ENCODE measurements around the gene RNU4-1. TPM values are rescaled to one million over a fixed set of nuclear protein-coding genes. Genes with fewer than 3 reads are reported as not detected.
A peak's percentile ranks its signal among the peaks of the same experiment; 100 is the strongest.

The RNU4-1 gene
- total RNA-seq, 5 donors from 2014 or later (not counting 1 experiment from before 2014, with no cell fraction given): 1,482 to 2,823 (median 1,909) TPM

DNA sequence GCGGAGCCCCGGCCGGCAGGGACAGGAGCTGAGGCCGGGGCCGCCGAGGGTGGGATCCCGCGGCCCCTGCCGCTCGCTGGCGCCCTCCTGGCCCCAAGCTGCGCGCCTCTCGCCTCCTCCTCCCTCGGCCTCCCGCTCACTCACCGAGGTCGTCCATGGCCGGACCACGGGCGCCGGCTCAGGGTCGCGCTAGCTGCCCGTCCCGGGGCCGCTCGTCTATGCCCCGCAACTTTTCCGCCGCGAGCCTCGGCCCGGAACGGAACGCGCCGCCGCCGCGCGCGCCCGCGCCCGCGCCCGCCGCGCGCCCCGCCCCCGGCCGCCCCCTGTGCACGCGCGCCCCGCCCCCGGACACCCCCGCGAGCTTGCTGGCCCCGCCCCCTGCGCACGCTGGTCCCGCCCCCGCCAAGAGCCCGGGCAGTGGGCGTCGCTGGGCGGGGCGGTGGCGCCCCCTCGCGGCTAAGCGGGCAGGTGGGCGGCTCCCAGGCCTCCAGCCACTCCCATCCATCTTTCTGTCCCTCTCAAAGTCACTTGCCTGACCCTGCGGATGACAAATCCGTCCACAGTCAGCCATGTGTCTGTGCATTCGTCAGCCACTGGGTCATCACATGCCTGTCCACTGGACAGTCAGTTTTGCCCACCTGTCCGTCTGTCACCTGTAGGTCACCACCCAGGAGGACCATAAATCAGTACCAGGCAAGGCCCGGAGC lies 27.4 kb downstream of the RNU4-1 start, which contains the start of gene PXN:
PXN (minus strand) TSS at position 258 of the 707 bp plus-strand sequence; CDS start at position 157, 101 bp downstream.
- peak within 1 kb of the TSS; percentile 90 to 97 (median 94) for H3K4me3 Mint-ChIP-seq
- no peaks in the 10 kb centered on the region for H3K36me3 ChIP-seq (ENCODE audit: control insufficient read depth in 2 of 2, extremely low read depth in 1 of 2, insufficient read depth in 1 of 2, low read length in 1 of 2)
- H3K27ac Mint-ChIP-seq: peak within 1 kb of the TSS; percentile 88 to 93
- no peaks in the 10 kb centered on the region for H3K27me3 ChIP-seq (replicated peaks in 1 of 2; ENCODE audit: control insufficient read depth in 2 of 2, extremely low read depth in 1 of 2, insufficient read depth in 2 of 2, low read length in 1 of 2)
- peak within 1 kb of the TSS; percentile 74 for H3K27ac ChIP-seq (ENCODE audit: low read length)
- H3K9me3 Mint-ChIP-seq: no peaks in the 10 kb centered on the region
- H3K36me3 Mint-ChIP-seq: peaks cover 8% of the 10 kb centered on the region
- H3K27me3 Mint-ChIP-seq: no peaks in the 10 kb centered on the region
- no peaks in the 10 kb centered on the region for H3K9me3 ChIP-seq
- ChIA-PET POLR2A (interaction anchor here (0.6 to 2.7 kb wide), 10 partner anchors 11 to 65 kb away, joined by 3 to 21 read pairs (median 4); partner anchors contain the start of genes RNU4-2 (in 2 of the 2) and RPLP0 (in 2 of the 2)), CTCF (interaction anchor here (0.6 to 9.4 kb wide), 24 partner anchors 9 to 64 kb away, joined by 3 to 162 read pairs (median 7); partner anchors contain the start of genes RNU4-1 (in 1 of the 2), RNU4-2 (in 1 of the 2), RPLP0 (in 1 of the 2) and SIRT4 (in 1 of the 2))
- H3K4me1 ChIP-seq (ENCODE audit: control insufficient read depth in 1 of 2, extremely low read depth in 1 of 2, insufficient read depth in 2 of 2, low read length in 2 of 2): peaks cover 30 to 48% of the 10 kb centered on the region in 2 experiments
- 3% methylated on average over 70 of the region's 81 CpGs for WGBS (ENCODE audit: insufficient coverage)
- ATAC-seq (replicated peaks in 1 of 4): peak; percentile 88 to 95 (median 89)
- peak; percentile 70 to 96 (median 88) for DNase-seq
- peaks cover 41 to 47% (median 41%) of the 10 kb centered on the region in 3 donors for H3K4me1 Mint-ChIP-seq
- peak within 1 kb of the TSS; percentile 85 to 94 for H3K4me3 ChIP-seq (ENCODE audit: control insufficient read depth in 1 of 2, extremely low read depth in 1 of 2, low read length in 1 of 2)

DNA sequence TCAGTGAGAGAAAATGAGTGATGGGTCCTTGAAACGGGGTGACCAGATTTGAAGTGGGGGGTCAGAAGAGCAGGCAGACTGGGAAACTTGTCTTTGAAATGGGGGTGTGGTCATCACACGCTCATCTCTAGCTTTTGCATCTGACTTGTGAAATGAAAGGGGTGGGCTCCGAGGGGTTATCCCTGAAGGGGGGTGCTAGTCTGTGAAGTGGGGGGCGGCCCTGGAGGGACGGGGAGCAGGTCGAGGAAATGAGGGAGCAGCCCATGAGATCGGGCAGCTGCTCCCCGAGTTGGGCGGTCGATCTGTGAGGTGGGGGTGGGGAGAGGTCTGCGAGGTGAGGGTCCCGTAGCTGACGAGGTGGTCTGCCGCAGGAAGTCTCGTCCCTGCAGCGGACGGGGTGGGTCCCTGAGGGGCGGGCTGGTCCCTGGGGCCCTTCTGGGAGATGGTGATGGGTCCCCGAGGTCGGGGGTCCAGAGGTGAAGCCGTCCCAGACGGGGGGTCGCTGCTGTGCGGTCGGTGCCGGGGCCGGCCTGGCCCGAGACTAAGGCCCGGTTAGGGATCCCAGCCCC lies 28.0 kb downstream of the RNU4-1 start:
- 2% methylated on average over 26 of the region's 29 CpGs for WGBS (ENCODE audit: insufficient coverage)
- POLR2A ChIA-PET: interaction anchor here (0.6 to 2.7 kb wide), 9 partner anchors 13 to 64 kb away, joined by 3 to 21 read pairs (median 7); partner anchors contain the start of genes RNU4-2 (in 2 of the 2) and RPLP0 (in 1 of the 2)
- Histone ChIP-seq H3K27me3 (replicated peaks in 1 of 2; ENCODE audit: control insufficient read depth in 2 of 2, extremely low read depth in 1 of 2, insufficient read depth in 2 of 2, low read length in 1 of 2) (no peaks in the 10 kb centered on the region), H3K4me1 (ENCODE audit: control insufficient read depth in 1 of 2, extremely low read depth in 1 of 2, insufficient read depth in 2 of 2, low read length in 2 of 2) (peaks cover 32 to 55% of the 10 kb centered on the region in 2 experiments), H3K9me3 (no peaks in the 10 kb centered on the region), H3K4me3 (ENCODE audit: control insufficient read depth in 1 of 2, extremely low read depth in 1 of 2, low read length in 1 of 2) (peak overlapping the region; percentile 85 to 94), H3K27ac (ENCODE audit: low read length) (peak overlapping the region; percentile 74), H3K36me3 (ENCODE audit: control insufficient read depth in 2 of 2, extremely low read depth in 1 of 2, insufficient read depth in 1 of 2, low read length in 1 of 2) (peaks cover 0 to 4% of the 10 kb centered on the region in 2 donors)
- Mint-ChIP-seq H3K27me3 (no peaks in the 10 kb centered on the region), H3K4me1 (peaks cover 47 to 53% (median 47%) of the 10 kb centered on the region in 3 donors), H3K4me3 (peak overlapping the region; percentile 90 to 97 (median 94)), H3K36me3 (peaks cover 8% of the 10 kb centered on the region), H3K27ac (peak overlapping the region; percentile 88 to 93), H3K9me3 (no peaks in the 10 kb centered on the region)
- DNase-seq (no peak), ATAC-seq (replicated peaks in 1 of 4) (peak in 2 of 4 experiments; percentile 1 to 5)
- CTCF ChIA-PET: interaction anchor here (0.6 to 9.4 kb wide), 27 partner anchors 8 to 114 kb away, joined by 3 to 162 read pairs (median 6); partner anchors contain the start of genes RNU4-1 (in 1 of the 2), RNU4-2 (in 1 of the 2), RPLP0 (in 1 of the 2) and SIRT4 (in 1 of the 2)

DNA sequence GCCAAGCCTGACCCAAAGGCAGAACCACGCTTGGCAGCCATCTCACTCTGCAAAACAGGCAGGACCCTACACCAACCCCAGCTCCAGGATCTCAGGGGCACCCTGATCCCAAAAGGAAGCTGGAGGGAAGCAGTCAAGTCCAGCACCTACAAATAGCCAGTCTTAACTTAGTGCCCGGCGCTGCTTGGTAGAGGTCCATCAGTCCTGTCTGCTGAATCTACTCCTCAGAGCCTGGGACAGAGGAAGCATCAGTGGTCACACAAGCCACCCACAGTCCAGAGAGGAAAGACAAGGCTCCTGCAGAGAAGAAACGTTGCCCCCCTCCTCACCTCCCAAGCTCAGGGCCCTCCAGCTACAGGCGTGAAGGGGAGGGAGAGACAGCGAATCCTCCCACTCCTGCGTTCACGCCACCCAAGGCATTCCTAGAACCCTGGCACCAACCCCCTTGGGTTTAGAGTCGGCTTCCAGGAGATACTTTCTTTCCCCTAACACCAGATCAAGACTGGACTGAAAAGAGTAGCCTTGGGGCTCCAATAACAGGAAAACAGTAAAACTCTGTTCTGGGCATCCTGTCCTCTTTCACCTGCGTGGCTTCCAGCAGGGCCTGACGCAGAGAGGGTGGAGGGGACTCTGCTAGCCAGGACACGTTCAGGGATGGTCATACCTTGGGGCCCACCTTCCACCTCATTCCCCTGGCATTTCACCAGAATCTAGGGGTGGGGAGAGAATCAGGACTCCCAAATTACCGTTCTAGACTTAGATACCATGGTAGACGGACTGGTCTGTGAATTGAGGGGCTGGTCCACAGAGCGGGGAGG lies 28.7 kb downstream of the RNU4-1 start:
- WGBS (ENCODE audit: insufficient coverage): 68% methylated on average over 6 of the region's 15 CpGs
- peaks cover 54 to 60% (median 54%) of the 10 kb centered on the region in 3 donors for H3K4me1 Mint-ChIP-seq
- Histone ChIP-seq H3K36me3 (ENCODE audit: control insufficient read depth in 2 of 2, extremely low read depth in 1 of 2, insufficient read depth in 1 of 2, low read length in 1 of 2) (peaks cover 0 to 5% of the 10 kb centered on the region in 2 donors), H3K9me3 (no peaks in the 10 kb centered on the region), H3K27ac (ENCODE audit: low read length) (peak overlapping the region; percentile 74), H3K27me3 (replicated peaks in 1 of 2; ENCODE audit: control insufficient read depth in 2 of 2, extremely low read depth in 1 of 2, insufficient read depth in 2 of 2, low read length in 1 of 2) (no peaks in the 10 kb centered on the region), H3K4me3 (ENCODE audit: control insufficient read depth in 1 of 2, extremely low read depth in 1 of 2, low read length in 1 of 2) (peak overlapping the region; percentile 85 to 94), H3K4me1 (ENCODE audit: control insufficient read depth in 1 of 2, extremely low read depth in 1 of 2, insufficient read depth in 2 of 2, low read length in 2 of 2) (peaks cover 35 to 61% of the 10 kb centered on the region in 2 experiments)
- peaks cover 8% of the 10 kb centered on the region for H3K36me3 Mint-ChIP-seq
- no peaks in the 10 kb centered on the region for H3K27me3 Mint-ChIP-seq
- CTCF ChIA-PET: interaction anchor here (0.5 to 9.4 kb wide), 16 partner anchors 11 to 115 kb away, joined by 3 to 162 read pairs (median 4); partner anchors contain the start of genes RNU4-2 (in 1 of the 2) and RPLP0 (in 1 of the 2)
- no peaks in the 10 kb centered on the region for H3K9me3 Mint-ChIP-seq
- POLR2A ChIA-PET: interaction anchor here (0.6 to 2.7 kb wide), 10 partner anchors 12 to 63 kb away, joined by 3 to 22 read pairs (median 8); partner anchors contain the start of genes RNU4-2 (in 1 of the 2) and RPLP0 (in 1 of the 2)
- peak overlapping the region; percentile 88 to 93 for H3K27ac Mint-ChIP-seq
- DNase-seq (no peak), ATAC-seq (replicated peaks in 1 of 4) (peak in 1 of 4 experiments; percentile 15)
- peak overlapping the region; percentile 90 to 97 (median 94) for H3K4me3 Mint-ChIP-seq

DNA sequence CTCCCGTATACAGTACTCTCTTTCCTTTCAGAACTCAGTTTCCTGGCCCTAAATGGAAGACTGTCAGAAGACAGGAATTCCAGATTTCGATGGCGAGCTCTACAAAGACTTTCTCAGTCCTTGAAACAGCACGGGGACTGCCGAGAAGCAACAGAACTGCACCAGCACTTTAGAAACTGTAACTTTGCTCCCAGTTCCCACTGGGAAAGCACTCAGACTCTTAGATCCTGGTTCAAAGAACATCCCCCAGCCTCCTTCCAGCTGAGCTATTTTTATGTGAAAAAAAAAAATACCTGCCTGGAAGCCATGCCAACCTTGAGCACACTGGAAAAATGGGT lies 29.3 kb downstream of the RNU4-1 start:
- peak overlapping the region; percentile 85 to 94 for H3K4me3 ChIP-seq (ENCODE audit: control insufficient read depth in 1 of 2, extremely low read depth in 1 of 2, low read length in 1 of 2)
- DNase-seq: no peak
- Mint-ChIP-seq H3K4me1 (peaks cover 59 to 66% (median 60%) of the 10 kb centered on the region in 3 donors), H3K9me3 (no peaks in the 10 kb centered on the region), H3K4me3 (peak overlapping the region; percentile 90 to 97 (median 94)), H3K27ac (peak overlapping the region; percentile 88 to 93), H3K36me3 (peaks cover 8% of the 10 kb centered on the region), H3K27me3 (no peaks in the 10 kb centered on the region)
- no peaks in the 10 kb centered on the region for H3K27me3 ChIP-seq (replicated peaks in 1 of 2; ENCODE audit: control insufficient read depth in 2 of 2, extremely low read depth in 1 of 2, insufficient read depth in 2 of 2, low read length in 1 of 2)
- H3K27ac ChIP-seq (ENCODE audit: low read length): peak overlapping the region; percentile 74
- H3K9me3 ChIP-seq: no peaks in the 10 kb centered on the region
- ChIA-PET CTCF (interaction anchor here (0.5 to 9.4 kb wide), 9 partner anchors 8 to 36 kb away, joined by 3 to 162 read pairs (median 4); no protein-coding TSS in a partner anchor), POLR2A (interaction anchor here (0.5 to 2.3 kb wide), 9 partner anchors 13 to 62 kb away, joined by 3 to 22 read pairs (median 5); partner anchors contain the start of genes RNU4-2 (in 1 of the 2) and RPLP0 (in 1 of the 2))
- H3K36me3 ChIP-seq (ENCODE audit: control insufficient read depth in 2 of 2, extremely low read depth in 1 of 2, insufficient read depth in 1 of 2, low read length in 1 of 2): peaks cover 0 to 5% of the 10 kb centered on the region in 2 donors
- peaks cover 35 to 67% of the 10 kb centered on the region in 2 experiments for H3K4me1 ChIP-seq (ENCODE audit: control insufficient read depth in 1 of 2, extremely low read depth in 1 of 2, insufficient read depth in 2 of 2, low read length in 2 of 2)
- no peak for ATAC-seq (replicated peaks in 1 of 4)
- WGBS (ENCODE audit: insufficient coverage): 60% methylated on average over 4 of the region's 5 CpGs

DNA sequence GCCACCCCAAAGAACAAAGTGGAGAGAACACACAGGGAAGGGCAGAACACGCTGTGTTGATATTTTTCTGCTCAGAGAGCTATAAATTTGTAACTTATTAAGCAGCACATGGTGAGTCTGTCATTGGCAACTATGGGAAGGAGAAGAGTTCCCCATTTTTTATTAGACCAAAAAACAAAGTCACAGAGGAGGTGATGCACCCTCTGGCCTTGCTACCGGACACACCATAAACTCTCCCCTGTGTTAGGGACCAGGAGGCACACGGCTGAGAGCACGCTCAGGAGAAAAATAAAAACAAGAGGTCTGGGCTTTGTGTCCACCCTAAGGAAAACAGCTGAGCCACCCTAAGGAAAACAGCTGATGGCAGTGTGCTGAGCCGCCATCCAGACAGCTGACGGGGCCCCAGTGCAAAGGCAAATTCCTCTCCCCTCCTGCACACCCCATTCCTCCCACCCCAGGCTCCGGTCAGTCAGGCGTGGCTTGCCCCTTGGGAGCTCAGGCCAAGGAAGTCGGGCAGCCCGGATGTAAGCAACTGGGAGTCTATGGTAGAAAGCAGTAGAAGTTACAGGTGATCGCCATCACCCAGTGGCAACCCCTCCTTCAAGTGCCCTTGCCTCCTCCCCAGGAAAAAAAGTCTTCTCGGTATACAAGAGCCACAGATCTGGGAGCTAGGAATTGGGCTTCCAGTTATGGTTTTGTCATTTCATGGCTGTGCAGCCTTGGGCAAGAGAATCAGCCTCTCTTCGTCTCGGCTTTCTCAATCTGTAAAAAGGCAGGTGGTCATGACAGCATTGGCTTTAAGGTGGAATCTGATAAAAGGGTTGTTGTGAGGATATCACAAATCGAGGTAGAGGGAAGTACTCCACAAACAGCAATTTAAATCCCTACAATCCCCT lies 29.9 kb downstream of the RNU4-1 start:
- Histone ChIP-seq H3K27ac (ENCODE audit: low read length) (peak overlapping the region; percentile 74), H3K27me3 (replicated peaks in 1 of 2; ENCODE audit: control insufficient read depth in 2 of 2, extremely low read depth in 1 of 2, insufficient read depth in 2 of 2, low read length in 1 of 2) (no peaks in the 10 kb centered on the region), H3K4me1 (ENCODE audit: control insufficient read depth in 1 of 2, extremely low read depth in 1 of 2, insufficient read depth in 2 of 2, low read length in 2 of 2) (peaks cover 35 to 73% of the 10 kb centered on the region in 2 experiments), H3K9me3 (no peaks in the 10 kb centered on the region), H3K36me3 (ENCODE audit: control insufficient read depth in 2 of 2, extremely low read depth in 1 of 2, insufficient read depth in 1 of 2, low read length in 1 of 2) (peaks cover 0 to 5% of the 10 kb centered on the region in 2 donors), H3K4me3 (ENCODE audit: control insufficient read depth in 1 of 2, extremely low read depth in 1 of 2, low read length in 1 of 2) (peak overlapping the region; percentile 85 to 94)
- no peak for DNase-seq
- WGBS (ENCODE audit: insufficient coverage): 74% methylated on average over 4 of the region's 15 CpGs
- Mint-ChIP-seq H3K9me3 (no peaks in the 10 kb centered on the region), H3K36me3 (peaks cover 11% of the 10 kb centered on the region), H3K4me3 (peak overlapping the region; percentile 90 to 97 (median 94)), H3K27me3 (no peaks in the 10 kb centered on the region), H3K27ac (peak overlapping the region; percentile 88 to 93), H3K4me1 (peaks cover 65 to 72% (median 66%) of the 10 kb centered on the region in 3 donors)
- ChIA-PET POLR2A (interaction anchor here (0.5 to 2.3 kb wide), 13 partner anchors 10 to 62 kb away, joined by 3 to 22 read pairs (median 5); partner anchors contain the start of genes RPLP0 (in 2 of the 2) and RNU4-2 (in 1 of the 2)), CTCF (interaction anchor here (0.5 to 9.4 kb wide), 11 partner anchors 8 to 36 kb away, joined by 3 to 162 read pairs (median 4); no protein-coding TSS in a partner anchor)
- ATAC-seq (replicated peaks in 1 of 4): no peak
